Kidney epithelial cell (primary cell): ENCODE measurements around the gene GTF3C5. TPM values are rescaled to one million over a fixed set of nuclear protein-coding genes. Genes with fewer than 3 reads are reported as not detected.
"Not testable (repeated sequence)": the region's sequence is repeated elsewhere in the genome, so short reads cannot be mapped to it uniquely, and the experiment has no call there.

Experiments
- DNase-seq: peaks from one replicate; pipeline ENCODE4 v3.0.0-alpha.2; 2010; ENCODE audit warnings: low read depth
- H3K27me3 ChIP-seq: 2 replicates; pipeline ENCODE4 v1.6.0; 2011; ENCODE audit warnings: low read length; ENCODE audit not compliant: control insufficient read depth, insufficient read depth
- H3K36me3 ChIP-seq: 2 replicates; pipeline ENCODE4 v1.5.1; 2011; ENCODE audit warnings: low read length; ENCODE audit not compliant: control insufficient read depth, insufficient read depth
- H3K4me3 ChIP-seq: 2 replicates; pipeline ENCODE4 v1.5.1; 2011; ENCODE audit warnings: low read depth, mild to moderate bottlenecking, control low read depth, low read length
- CTCF ChIP-seq: IDR thresholded peaks from 2 replicates; pipeline ENCODE4 v1.5.1; 2011; ENCODE audit warnings: mild to moderate bottlenecking, moderate library complexity, low read length, control low read depth, inconsistent platforms; ENCODE audit not compliant: insufficient read depth, poor library complexity, severe bottlenecking
- total RNA-seq: library from RNA; depleted of rRNA; stranded (reverse); fragments of >200 nt; gene quantifications from 2 replicates; pipeline ENCODE4 v1.2.3, GENCODE V29; 2015

Gene GTF3C5
- total RNA-seq, 1 donor from 2014 or later: 94.7 TPM

DNA sequence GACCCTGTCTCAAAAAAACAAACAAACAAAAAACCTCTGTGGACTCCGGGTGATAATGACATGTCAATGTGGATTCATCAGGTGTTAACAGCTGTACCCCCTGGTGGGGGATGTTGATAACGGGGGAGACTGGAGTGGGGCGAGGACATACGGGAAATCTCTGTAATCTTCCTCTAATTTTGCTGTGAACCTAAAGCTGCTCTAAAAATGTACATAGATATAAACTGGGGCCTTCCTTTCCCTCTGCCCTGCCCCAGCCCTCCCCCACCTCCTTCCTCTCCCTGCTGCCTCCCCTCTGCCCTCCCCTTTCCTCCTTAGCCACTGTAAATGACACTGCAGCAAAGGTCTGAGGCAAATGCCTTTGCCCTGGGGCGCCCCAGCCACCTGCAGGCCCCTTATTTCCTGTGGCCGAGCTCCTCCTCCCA, 29.6 kb downstream of the GTF3C5 start:
- no peak for DNase-seq
- TF ChIP-seq CTCF: no peak
- H3K36me3 ChIP-seq: peaks cover 2% of the 10 kb centered on the region
- H3K4me3 ChIP-seq: no peak overlapping the region
- H3K27me3 ChIP-seq: no peaks in the 10 kb centered on the region

- H3K36me3 ChIP-seq, DNase-seq, H3K27me3 ChIP-seq, H3K4me3 ChIP-seq: not testable (repeated sequence)
Measured at GRCh38 chr9:133061019-133061763, 30.4 kb downstream of the GTF3C5 start.

GRCh38 chr9:133061764-133062145, 31.0 kb downstream of the GTF3C5 start, which contains the start of gene CEL:
Gene CEL (plus strand): TSS chr9:133061981. CDS start chr9:133062003, 22 bp downstream.
- not testable (repeated sequence) for DNase-seq

DNA sequence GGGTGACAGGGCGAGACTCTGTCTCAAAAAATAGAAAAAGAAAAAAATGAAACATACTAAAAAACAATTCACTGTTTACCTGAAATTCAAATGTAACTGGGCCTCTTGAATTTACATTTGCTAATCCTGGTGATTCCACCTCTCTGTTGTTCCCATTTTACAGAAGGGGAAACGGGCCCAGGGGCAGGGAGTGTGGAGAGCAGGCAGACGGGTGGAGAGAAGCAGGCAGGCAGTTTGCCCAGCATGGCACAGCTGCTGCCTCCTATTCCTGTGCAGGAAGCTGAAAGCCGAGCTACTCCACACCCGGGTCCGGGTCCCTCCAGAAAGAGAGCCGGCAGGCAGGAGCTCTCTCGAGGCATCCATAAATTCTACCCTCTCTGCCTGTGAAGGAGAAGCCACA, 31.8 kb downstream of the GTF3C5 start:
- H3K4me3 ChIP-seq, H3K27me3 ChIP-seq, DNase-seq, H3K36me3 ChIP-seq: not testable (repeated sequence)

More at GRCh38 chr9:133061764-133062145, 31.0 kb downstream of the GTF3C5 start, which contains the start of gene CEL:
- H3K4me3 ChIP-seq, H3K27me3 ChIP-seq, H3K36me3 ChIP-seq: not testable (repeated sequence)

DNA sequence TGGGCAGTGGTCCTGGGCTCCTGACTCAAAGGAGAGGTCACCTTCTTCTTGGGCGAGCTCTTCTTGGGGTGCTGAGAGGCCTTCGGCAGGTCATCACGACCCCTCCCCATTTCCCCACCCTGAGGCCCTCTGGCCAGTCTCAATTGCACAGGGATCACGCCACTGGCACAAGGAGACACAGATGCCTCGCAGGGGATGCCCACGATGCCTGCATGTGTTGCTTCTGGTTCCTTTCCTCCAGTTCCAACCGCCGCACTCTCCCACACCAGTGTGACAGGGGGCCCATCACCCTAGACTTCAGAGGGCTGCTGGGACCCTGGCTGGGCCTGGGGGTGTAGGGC, 32.3 kb downstream of the GTF3C5 start:
- Histone ChIP-seq H3K36me3 (no peaks in the 10 kb centered on the region), H3K27me3 (no peaks in the 10 kb centered on the region), H3K4me3 (no peak overlapping the region)
- no peak for TF ChIP-seq CTCF
- no peak for DNase-seq

GRCh38 chr9:133063500-133064231, 32.9 kb downstream of the GTF3C5 start:
- Histone ChIP-seq H3K27me3 (no peaks in the 10 kb centered on the region), H3K36me3 (no peaks in the 10 kb centered on the region), H3K4me3 (no peak overlapping the region)
- DNase-seq: no peak
- TF ChIP-seq CTCF: no peak

GRCh38 chr9:133064241-133065069, 33.7 kb downstream of the GTF3C5 start:
- TF ChIP-seq CTCF: no peak
- Histone ChIP-seq H3K36me3 (no peaks in the 10 kb centered on the region), H3K4me3 (no peak overlapping the region), H3K27me3 (no peaks in the 10 kb centered on the region)
- DNase-seq: no peak
